ENCODE measurements around the gene FBXO10.
A peak's percentile ranks its signal among the peaks of the same experiment; 100 is the strongest.
"Not testable (repeated sequence)": the region's sequence is repeated elsewhere in the genome, so short reads cannot be mapped to it uniquely, and the experiment has no call there.

Gene FBXO10

DNA sequence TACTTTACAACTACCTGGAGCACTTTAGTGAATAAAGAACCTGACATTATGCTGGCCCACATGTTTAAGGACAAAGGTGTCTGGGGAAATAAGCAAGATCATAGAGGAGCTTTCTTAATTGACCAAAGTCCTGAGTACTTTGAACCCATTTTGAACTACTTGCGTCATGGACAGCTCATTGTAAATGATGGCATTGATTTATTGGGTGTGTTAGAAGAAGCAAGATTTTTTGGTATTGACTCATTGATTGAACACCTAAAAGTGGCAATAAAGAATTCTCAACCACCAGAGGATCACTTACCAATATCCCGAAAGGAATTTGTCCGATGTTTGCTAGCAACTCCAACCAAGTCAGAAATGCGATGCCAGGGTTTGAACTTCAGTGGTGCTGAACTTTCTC, 98.7 kb downstream of the FBXO10 start:
- DNase-seq (ENCODE audit: low read depth), result not testable (repeated sequence)

- DNase-seq (ENCODE audit: low read depth), result no peak
Observed at GRCh38 chr9:37476930-37477329, 99.2 kb downstream of the FBXO10 start.

DNA sequence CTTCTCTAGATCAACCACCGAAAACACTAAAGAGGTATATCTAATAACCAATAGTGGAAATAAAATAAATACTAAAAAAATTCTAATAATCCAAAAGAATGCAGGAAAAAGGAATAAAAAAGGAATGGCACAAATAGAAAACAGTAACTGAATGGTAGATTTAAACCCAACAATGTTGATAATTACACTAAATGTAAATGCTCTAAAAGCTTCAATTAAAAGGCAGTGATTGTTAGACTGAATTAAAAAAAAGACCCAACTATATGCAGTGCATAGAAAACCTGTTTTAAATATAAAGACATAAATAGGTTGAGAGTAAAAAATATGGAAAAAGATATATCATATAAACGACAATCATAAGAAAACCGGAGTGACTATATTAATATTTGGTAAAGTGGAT, 101.7 kb downstream of the FBXO10 start:
- DNase-seq (ENCODE audit: low read depth), result no peak

- not testable (repeated sequence) for DNase-seq (ENCODE audit: low read depth)
Observed at GRCh38 chr9:37473982-37474381, 102.2 kb downstream of the FBXO10 start.

- peak; percentile 84 for DNase-seq (ENCODE audit: low read depth)
Observed at GRCh38 chr9:37471942-37472684, 104.1 kb downstream of the FBXO10 start.

- no peak for DNase-seq (ENCODE audit: low read depth)
Observed at GRCh38 chr9:37468620-37469019, 107.6 kb downstream of the FBXO10 start.

DNA sequence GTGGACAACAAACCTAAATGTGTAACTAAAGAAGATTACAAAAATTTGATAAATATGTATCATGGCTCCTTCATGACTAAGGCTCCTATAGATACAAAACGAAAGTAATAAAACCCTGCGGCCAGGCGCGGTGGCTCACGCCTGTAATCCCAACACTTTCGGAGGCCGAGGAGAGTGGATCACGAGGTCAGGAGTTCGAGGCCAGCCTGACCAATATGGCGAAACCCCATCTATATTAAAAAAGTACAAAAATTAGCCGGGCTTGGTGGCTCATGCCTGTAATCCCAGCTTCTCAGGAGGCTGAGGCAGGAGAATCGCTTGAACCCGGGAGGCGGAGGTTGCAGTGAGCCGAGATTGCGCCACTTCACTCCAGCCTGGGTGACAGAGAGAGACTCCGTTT, 108.7 kb downstream of the FBXO10 start:
- not testable (repeated sequence) for DNase-seq (ENCODE audit: low read depth)

DNA sequence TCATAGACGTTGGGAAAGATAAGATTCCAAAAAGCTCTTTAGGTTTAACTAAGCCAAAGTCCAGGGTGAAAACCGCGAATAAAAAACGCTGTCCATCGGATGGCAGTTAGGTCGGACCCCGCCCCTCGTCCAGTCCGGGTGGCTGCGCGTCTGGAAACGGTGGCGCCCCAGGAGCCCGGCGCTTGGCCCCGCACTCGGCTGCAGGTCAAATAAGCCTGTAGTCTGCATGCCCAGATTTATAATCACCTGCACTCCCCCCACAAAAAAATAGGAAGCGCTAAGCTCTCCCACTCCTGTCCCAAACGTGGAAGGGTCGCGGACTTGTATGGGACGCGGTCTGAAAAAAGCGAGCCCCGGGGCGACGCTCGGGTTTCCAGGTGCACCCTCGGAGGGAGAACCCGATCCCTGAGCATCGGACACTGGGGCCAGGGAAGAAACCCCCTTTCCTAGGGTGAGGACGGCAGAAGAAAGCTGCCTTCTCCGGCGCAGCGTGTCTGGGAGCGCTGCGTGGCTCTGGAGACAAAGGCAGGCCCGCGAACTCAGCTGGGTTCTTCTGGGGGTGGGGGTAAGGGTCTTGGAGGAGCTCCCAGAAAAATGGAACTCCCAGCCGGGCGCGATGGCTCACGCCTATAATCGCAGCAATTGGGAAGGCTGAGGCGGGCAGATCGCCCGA, 110.0 kb downstream of the FBXO10 start:
- peak; percentile 79 for DNase-seq (ENCODE audit: low read depth)

DNA sequence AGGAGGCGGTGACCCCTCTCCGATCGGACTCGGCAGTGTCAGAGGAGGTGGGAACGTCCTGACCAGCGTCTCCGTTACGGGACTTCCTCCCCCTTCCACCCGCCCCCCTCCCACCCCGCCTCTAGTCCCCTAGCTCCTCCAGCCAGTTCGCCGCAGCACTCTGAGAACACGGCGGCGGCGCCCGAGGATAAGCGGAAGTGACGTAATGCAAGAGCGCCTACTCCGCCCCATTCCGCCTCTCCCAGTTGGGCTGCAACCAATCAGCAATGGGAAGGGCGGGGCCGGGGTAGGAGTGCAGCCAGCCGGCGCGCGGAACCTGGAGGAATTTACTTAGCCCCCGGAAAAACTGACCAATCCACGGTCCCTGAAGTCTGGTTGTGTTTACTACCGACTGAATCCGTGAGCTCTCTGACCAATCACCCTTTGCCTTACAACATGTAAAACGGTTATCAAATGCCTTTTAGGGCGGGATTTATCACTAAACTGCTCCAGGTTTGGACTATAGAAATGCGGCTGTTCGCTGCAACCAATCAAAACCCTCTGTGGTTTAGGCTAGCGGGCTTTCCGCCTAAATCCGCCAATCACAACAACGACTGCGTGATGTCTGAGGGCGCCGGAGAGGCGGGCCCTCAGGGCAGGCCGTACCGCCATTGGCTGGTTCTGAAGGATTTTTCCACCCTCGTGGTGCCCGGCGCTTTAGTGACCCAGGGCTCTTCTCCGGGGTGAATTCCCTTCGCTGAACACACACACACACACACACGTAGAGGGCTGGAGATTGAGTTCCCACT, 110.7 kb downstream of the FBXO10 start, which contains the start of gene ZBTB5:
TSS of gene ZBTB5 (minus strand) at position 202 of the 788 bp plus-strand sequence. CDS start 22,899 bp downstream, outside the sequence.
- peak; percentile 100 for DNase-seq (ENCODE audit: low read depth)

DNA sequence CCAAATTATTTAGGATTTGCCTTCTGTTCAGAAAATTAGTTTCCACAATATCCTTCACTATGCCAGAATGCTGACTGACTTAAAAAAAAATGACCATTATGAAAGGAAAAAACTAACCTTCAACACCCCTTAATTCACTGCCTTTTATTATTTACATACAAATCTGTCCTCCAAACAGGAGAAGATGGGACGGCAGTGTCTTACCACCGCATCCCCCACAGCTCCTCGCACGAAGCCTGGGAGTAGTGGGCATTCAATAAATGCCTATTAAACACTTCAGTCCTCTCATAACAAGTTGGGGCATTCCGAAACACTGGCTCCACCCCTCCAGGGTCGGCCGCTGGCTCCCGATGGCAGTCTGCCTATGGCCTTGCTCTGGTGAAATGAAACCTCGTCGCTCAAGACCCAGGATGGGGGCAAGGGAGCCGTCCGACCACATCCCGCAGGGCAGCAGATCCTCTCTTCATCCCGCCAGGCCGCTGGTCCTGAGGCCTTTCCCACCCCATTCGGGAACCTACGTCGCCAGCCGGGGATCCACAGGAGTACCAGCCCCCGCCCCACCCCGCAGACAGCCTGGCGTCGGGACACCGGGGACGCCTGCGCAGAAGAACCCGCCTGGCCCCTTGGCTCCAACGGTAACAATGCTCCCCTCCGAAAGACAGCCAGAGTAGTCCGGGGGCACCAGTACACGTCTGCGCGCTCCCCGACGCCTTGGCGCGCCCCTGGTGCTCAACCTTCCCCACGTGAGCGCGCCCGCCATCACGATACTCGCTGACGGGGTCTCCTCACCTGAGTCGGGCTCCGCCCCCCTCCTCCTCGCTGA, 111.5 kb downstream of the FBXO10 start:
- DNase-seq (ENCODE audit: low read depth), result peak; percentile 74

DNA sequence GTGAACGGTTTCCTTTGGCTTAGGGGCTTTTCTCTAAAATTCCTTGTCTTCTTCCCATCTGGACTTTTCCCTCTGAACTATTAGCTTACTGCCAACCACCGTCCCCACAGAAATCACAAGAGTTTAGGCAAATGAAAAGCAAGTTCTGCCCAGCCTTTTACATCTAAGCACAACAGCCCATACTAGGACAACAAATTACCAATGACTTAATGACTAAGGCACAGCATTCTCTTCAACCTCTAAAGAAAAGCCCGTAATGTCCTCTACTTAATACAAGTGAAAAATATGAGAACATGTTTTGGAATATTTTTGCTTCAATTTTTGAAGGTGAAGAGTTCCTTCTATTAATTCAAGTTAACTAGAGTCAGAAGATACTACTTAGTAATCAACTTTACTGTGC, 112.2 kb downstream of the FBXO10 start:
- peak; percentile 22 for DNase-seq (ENCODE audit: low read depth)

Data from iris pigment epithelial cell (primary cell).